HG03558 (cell line): ENCODE measurements around the gene BORCS8.

Experiments used
- ATAC-seq: cut with Tn5 transposase; IDR thresholded peaks from one replicate; pipeline ENCODE4 v1.9.1; 2021; ENCODE audit warnings: moderate number of reproducible peaks; ENCODE audit not compliant: unreplicated experiment; ENCODE audit errors: extremely low read depth

The BORCS8 gene

DNA sequence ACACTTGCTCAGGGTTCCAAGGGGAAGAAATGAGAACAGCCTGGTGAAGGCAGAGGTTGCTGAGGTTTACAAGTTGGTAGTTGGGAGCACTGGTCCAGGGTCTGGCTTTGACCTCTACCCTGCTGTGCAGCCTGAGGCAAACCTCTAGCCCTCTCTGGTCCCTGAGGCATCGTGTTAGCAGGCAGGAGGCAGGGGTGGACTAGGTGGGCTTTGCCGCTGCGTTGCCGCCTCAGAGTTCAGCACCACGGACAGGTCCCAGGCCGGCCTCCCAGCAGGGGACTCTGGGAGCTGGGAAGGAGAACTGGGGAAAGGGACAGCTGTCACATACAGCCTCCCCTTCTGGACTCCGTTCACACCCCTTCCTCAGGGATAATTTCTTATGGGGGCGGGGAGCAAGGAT, 22.9 kb upstream of the BORCS8 start:
- no peak for ATAC-seq

DNA sequence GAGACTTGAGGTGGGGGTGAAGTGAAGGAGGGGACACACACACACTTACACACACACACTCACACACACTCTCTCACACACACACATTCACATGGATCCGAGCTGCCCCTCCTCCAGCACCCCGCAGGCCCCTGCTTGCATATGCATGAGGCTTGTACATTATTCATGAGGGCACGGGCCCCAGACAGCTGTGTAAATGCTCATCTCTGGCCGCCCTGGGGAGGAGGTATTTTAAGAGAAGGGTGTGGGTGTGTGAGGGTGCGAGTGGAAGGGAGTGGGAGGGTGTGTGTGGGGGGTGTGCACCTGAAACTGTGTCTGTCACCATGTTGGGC, 22.2 kb upstream of the BORCS8 start:
- no peak for ATAC-seq

DNA sequence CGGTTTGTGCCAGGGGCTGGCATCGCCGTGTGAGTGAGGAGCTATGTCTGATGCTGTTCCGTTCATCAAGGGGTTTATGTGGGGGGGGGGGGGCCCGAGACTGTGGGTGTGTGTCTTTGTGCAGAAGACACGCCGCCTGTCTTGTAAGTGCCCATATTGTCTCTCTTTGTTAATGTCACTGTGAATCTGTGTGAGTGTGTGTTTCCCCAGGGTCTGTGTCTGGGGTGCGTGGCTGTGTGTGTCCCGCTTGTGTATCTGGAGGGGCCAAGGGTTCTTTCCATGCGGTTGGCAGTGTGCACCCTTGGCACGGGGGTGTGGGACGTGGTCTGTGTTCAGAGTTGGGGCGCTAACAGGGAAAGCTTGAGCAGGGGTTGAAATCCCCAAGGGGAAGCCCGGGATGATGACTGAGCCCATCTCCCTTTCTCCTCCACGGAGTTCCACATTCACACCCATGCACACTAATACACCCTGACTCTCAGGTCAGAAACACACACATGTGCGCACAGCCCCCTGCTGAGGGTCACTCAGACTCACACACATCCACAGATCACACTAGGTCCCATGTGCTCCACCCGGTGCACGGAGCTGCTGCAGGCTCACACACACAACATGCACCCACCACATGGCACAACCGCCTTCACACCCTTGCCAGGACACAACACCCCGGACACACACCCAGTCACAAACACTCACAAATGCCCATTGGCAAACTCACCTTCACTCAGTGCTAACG, 21.6 kb upstream of the BORCS8 start:
- ATAC-seq: no peak

DNA sequence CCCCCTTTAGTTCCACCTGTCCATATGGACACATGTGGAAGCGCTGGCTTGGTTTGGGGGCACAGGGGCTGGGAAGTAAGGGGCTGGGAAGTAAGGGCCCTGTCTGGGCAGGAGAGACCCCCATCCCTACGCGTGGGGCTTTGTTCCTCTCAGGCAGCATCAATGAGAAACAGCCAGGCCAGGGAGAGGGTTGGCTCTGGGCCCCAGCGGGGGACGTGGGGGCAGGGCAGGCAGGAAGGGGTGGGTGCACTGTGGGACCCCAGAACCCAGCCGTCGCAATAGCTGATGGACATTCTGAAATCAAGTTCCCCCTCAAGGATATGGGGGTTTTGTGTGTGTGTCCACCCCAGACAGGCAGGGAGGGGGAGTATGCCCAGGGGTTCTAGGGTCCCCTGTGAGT, 21.0 kb upstream of the BORCS8 start:
- ATAC-seq: no peak

DNA sequence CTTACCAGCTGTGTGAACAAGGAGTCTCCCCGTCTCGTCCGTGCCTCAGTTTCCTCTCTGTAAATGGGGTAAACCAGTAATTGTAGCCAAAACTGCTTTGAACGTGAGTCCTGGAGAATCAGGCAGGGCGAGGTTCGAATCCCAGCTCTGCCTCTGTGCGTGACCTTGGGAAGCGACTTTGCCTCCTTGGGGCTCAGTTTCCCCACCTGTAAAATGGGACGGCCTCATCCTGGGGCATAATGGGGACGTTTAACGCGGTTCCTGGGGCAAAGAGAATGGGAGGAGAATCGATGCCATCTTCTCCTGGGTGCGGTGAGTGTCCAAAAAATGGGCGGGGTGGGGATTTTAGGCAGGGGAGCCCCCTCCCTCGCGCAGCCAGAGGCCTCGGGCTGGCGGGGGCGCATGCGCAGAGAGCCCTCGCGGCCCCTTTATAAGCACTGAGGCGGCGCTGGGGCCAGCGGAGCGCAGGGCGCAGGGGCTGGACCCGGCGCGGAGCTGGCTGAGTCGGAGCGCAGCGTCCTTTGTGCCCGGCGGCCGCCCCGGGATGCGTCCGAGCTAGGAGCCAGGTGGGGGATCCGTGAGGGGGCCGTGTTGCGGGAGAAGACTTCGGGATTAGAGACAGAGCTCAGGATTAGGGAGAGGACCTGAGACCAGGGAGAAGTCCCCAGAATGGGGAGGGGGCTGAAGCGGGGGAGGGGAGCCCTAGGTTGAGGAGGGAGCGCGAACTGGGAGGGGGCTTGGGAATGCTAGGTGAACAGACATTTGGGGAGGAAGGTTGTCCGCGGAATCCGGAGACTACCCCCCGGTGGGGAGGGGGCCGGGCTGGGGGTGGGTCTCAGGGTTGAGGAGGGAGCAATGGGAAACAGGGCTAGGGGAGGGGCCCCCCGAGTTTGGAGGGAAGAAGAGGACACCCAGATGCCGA, 19.8 kb upstream of the BORCS8 start, which contains the start of gene NCAN:
Gene NCAN (plus strand): TSS at position 460 of the 922 bp plus-strand sequence. CDS start 4,996 bp downstream, outside the sequence.
- no peak for ATAC-seq

DNA sequence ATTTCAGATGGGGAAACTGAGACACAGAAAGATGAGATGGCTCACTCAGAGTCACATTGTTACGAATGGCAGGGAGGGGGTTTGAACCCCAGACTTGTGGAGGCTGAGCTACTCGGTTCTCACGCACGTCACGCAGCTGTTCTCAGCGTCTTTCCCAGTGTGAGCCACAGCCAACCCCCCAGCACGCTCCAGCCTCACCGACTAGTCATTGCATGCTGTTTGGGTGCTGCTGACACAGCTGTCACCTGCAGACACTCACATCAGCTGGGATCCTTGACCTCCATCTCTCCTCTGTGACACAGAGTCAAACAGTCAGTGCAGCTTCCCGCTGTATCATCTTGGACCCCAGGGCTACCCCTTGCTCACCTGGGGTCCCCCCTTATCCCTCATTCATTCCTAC, 17.4 kb upstream of the BORCS8 start:
- ATAC-seq: no peak

DNA sequence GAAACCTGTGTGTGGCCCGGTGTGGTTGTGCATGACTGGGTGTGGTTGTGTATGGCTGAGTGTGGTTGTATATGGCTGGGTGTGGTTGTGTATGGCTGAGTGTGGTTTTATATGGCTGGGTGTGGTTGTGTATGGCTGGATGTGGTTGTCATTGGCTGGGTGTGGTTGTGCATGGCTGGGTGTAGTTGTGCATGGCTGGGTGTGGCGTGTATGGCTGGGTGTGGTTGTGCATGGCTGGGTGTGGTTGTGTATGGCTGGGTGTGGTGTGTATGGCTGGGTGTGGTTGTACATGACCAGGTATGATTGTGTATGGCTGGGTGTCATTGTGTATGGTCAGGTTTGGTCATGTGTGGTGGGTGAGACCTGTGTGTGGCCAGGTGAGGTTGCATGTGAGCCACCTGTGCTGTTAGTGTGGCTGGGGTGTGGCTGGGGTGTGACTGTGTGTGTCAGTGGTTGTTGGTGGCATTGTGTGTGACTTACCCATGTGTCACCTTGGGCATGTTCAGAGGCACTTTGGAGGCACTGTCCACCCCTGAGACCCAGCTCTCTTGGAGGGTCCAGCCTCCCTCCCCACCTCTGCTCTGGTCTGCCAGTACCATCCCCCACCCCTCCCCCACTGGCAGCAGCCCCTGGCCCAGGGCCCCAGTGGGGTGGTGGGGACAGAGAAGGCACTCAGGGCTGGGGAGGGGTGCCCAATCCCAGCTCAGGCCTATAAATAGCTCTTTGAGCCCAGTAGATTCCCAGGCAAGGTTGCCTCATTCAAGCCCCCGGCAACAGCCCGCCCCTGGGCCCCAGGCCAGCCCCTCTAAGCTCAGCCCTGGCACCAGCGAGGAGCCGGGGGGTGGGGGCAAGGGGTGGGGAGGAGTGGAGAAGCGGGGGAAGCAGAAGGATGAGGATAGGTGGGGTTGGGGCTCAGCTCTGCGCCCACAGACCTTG, 16.0 kb upstream of the BORCS8 start:
- no peak for ATAC-seq

DNA sequence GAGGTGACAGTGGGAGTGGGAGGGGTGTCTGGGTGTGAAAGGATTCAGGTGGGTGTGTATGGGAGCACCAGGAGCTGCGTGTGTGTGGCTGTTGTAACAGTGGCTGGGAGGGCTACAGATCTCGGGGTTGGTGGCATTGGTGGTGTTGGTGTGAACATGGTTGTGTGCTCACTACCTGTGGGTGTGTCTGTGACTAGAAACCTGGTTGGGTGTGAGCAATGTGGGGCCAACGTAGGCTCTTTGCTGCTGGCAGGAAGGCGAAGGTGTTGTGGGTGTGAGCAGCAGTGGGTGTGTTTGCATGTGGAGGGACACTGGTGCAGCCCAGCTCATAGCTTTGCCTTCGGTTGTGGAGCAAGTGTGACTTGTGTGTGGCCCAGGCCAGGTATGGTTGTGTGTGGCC, 15.0 kb upstream of the BORCS8 start:
- no peak for ATAC-seq

DNA sequence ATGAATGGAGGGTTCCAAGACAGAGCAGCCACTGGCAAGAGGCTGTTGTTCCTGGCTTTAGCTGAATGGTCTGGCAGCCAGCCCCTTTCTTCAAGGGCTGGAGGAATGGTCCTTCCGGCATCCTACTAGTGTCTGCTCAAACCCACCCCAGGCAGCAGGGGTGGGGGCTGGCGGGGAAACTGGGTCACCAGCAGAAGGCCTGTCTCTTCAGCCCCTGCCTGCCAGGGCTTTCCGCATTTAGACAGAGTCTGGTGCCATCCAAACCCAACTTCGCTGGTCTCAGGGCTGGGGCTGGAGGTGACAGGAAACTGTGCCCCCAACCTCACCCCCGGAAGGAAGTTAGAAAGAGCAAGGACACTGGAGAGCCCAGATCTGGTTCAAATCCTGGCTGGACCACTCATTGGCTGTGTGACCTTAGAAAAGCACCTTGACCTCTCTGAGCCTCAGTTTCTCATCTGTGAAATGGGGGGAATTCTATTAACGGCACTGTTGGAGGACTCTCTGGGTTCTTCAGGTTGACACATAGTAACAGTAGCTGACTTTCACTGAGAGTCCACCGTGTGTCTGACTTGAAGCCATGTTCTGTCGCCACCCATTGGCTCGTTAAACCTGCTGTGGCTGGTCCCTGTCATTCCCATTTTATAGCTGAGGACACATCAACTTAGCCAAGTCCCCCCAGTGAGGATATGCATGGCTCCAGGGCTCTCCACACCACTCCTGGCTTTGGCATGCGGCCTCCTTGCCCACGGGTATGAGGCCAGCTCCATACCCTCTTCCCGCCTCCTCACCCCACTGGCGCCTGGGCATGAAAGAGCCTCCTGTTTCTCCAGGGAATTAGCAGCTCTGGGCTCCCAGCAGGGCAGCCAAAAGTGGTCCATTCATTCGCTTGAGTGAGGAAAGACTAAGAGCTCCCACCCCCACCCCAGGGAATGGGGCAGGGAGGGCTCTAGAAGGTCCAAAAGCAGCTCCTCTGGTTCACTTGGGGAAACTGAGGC, 13.8 kb upstream of the BORCS8 start:
- ATAC-seq: no peak

DNA sequence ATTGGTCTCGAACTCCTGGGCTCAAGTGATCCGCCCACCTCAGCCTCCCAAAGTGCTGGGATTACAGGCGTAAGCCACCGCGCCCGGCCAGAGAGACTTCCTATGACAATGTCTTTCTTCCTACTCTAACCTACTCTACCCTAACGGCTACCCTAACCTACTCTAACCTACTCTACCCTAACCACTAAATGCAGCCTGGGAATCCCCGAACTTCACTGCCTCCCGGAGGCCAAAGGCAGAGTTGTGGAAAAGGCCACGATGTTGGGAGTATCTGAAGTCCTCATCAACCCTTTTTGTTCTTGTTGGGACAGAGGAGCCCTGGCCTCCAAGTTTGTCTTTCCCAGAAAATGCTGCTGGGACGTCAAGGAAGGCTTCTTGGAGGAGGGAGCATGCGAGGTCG, 12.2 kb upstream of the BORCS8 start:
- no peak for ATAC-seq

DNA sequence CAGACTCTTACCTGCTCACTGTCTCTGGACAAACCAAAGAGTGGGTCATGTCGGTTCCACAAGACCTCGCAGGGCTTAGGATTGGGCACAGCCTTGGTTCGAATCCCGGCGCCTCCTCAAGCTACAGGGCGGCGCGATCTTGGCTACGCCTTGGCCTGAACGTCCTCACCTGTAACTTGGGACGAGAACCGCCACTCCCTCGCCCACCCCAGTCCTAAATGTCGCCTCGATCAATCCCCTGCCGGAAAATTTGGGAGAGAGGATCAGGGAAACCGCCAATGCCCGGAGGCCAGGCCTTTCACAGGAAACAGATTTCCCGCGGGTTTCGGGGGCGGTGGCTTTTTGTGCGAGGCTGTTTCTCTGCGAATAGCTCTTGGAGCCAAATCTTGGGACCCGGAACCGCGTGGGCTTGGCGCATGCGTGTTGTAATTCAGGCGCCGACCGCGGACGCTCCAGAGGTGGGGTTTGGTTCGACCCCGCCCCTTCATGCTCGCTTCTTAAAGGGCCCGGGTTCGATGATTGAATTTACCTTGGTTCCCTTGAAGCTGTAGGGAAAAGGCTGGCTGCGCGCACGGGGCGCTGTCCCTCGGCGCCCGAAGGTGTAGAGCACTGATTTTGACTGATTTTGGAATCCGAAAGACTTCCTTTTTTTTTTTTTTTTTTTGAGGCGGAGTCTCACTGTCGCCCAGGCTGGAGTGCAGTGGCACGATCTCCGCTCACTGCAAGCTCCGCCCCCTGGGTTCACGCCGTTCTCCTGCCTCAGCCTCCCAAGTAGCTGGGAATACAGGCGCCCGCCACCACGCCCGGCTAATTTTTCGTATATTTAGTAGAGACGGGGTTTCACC, 11.3 kb upstream of the BORCS8 start, which contains the start of gene NR2C2AP:
Gene NR2C2AP (minus strand): TSS at position 403 of the 845 bp plus-strand sequence. CDS start 354 bp downstream, at position 49.
- ATAC-seq: no peak

DNA sequence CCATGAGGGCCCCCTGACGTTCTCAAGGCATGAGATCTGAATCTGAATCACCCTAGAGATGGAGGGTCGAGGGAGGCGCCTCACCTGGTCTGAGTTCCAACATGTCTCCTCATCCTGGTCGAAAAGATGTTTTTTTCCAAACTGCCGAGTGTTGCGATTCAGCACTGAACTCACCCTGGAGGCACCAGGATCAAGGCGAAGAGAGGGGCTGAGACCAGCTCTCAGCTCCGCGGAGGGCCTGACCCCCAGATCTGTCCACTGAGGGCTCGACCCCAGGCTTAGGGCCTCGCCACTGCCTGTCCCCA, 10.7 kb upstream of the BORCS8 start:
- no peak for ATAC-seq

DNA sequence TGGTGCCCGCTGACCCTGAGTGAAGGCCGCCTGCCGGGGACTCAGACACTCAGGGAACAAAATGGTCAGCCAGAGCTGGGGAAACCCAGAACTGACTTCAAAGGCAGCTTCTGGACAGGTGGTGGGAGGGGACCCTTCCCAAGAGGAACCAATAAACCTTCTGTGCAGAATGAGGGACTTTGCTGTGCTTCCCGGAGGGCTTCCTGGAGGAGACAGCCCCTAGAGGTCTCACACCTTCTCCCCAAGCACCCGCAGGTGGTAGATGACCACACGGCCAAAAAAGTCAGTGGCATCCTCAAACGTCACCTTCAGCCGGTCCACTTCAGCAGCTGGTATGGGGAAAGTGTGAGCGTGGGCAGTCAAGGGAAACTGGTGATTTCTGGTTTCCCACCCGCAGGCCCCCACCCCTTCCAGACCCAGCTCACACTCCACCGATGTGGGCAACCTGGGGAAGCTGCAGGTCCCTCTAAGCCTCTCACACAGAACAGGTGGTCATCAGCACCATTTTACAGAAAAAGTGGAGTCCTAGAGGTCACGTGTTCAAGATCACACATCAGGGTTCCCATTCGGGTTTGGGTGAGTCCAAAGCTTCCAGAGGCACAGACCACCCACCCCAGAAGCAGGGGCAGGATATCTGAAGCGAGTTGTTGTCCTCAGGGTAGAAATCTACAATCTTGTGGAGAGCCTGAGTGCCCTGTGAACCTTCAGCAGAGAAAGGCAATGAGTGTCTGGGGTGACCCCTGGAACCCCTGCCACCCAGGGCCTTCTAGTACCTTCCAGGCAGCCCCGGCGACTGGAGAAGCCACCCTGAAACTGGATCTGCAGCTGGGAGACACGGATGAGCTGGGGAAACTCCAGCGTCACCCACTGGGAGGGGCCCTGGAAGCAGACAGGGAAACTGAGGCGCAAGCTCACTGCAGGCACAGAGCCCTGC, 10.0 kb upstream of the BORCS8 start:
- no peak for ATAC-seq

DNA sequence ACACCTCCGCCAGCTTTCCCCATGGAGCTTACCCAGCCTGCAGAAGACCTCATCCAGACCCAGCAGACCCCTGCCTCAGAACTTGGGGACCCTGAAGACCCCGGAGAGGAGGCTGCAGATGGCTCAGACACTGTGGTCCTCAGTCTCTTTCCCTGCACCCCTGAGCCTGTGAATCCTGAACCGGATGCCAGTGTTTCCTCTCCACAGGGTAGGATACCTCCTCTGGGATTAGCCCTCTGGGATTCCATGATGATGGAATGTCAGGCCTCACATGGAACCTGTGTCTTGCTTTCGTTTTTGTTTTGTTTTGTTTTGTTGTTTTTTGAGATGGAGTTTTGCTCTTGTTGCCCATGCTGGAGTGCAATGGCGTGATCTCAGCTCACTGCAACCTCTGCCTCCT, 2.0 kb upstream of the BORCS8 start:
- no peak for ATAC-seq

DNA sequence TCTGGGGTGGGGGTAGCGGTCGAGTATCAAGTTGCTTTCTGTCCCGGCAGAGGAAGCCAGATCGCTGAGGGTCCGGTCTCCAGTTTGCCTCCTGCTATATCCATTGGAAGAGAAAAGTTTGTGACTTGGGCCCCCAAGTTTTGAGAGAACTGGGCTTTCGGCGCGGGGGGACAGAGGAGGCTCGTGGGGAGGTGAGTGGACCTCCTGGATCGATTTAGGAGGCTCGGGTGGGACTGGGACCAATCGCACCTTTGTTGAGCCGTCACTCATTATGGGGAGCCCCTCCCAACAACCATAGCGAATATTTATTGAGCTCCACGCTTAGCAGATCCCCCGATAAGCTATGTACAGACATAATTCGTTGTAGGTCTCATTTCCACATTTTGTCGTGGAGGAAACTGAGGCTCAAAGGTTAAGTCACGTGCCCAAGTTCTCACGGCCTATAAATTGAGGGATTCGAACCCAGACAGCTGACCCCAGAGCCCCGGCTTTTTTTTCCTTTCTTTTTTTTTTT, 1.0 kb upstream of the BORCS8 start:
- no peak for ATAC-seq

DNA sequence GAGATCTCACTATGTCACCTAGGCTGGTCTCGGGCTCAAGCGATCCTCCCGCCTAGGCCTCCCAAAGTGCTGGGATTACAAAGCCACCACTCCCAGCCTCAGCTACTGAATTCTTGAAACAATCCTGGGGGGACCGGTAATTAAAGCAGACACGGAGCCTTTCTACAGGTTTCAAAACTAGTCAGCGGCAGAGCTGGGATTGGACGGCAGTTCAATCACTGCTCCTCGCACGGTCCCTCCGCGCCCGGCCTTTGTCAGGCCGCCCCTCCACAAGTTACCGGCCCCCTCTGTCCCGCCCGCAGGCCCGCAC, 229 bp downstream of the BORCS8 start:
- ATAC-seq: no peak

DNA sequence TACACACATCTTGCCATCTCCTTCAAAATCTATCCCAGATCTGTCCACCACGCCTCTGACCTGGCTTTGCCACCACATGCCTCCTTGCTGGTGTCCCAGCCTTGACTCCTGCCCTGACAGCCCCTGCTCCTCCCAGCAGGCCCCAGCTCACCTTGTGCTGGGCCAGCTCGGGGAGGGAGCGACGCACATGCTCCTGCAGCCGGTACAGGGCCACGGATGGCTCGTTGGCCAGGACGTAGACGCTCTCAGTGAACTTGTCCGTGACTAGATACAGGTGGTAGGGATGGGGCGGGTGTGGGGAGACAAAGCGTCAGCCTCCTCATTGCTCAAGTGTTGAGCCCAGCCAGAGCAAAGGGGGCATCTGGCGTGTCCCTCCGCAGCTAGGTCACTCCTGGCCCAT, 5.2 kb downstream of the BORCS8 start:
- no peak for ATAC-seq
